NCI-H1092 (cell line): ENCODE measurements around the gene CDK14.

Experiments used
- DNase-seq: peaks from one replicate; lab custom pipeline; 2025; lab: John Stamatoyannopoulos, UW

The CDK14 gene

GRCh38 chr7:91093181-91093580 lies 497.1 kb downstream of the CDK14 start:
- DNase-seq: no peak

DNA sequence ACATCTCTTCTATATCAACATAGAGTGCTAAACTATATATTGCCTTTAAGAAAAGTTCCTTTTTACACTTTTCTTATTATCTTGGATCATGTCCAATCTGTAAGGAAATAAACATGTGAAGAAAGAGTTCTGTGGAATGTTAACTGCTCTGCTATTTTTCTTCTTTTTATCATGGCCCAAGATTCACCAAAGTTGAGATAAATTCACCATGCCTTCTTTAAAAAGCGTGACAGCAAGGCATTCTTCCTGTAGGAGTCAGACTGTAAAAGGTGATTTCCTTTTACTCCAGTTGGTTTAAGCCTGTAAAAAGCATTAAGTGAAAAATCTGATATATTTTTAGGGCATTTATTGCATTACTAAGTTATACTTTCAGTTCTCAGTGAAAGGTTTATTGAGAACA lies 502.4 kb downstream of the CDK14 start:
- DNase-seq: no peak

DNA sequence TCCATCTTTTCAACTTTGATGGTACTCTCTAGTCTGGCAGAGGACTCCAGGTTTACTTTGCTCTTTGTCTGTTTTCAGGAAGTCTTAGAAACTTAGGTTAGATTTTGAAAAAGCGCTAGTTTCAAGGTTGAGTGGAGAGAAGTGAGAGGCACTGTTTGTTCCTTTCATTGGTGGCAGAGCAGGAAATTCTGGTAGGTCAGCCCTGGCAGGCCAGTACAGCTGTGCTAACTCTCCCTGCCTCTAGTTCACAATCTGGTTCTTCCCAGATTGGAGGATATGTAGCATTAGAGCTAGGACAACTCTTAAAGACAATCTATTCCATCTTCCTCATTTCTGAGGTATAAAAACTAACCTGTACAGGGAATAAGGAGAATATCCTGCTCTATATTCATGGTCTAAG lies 507.2 kb downstream of the CDK14 start:
- DNase-seq: no peak

GRCh38 chr7:91107460-91107859 lies 511.3 kb downstream of the CDK14 start:
- no peak for DNase-seq

GRCh38 chr7:91109200-91109599 lies 513.1 kb downstream of the CDK14 start:
- no peak for DNase-seq

- DNase-seq: no peak
Observed at GRCh38 chr7:91112902-91113341, 516.8 kb downstream of the CDK14 start.

DNA sequence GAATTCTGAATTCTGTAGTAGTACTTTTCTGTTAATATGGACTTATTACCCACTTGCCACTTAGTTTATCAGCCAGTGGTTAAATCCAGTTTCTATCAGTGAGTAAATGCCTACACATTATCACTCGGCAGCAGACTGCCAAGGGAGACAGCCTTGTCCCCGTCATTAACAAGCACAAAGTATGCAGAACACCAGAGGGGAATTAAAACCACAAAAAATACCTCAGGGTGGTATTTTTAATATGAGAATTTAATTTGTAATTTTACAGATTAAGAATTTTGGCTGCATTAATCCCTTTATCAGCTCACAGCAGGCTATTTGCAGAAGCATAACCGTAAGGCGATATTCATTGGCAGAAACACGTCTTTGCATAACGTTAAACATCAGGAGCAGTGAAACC lies 518.1 kb downstream of the CDK14 start:
- DNase-seq: no peak

DNA sequence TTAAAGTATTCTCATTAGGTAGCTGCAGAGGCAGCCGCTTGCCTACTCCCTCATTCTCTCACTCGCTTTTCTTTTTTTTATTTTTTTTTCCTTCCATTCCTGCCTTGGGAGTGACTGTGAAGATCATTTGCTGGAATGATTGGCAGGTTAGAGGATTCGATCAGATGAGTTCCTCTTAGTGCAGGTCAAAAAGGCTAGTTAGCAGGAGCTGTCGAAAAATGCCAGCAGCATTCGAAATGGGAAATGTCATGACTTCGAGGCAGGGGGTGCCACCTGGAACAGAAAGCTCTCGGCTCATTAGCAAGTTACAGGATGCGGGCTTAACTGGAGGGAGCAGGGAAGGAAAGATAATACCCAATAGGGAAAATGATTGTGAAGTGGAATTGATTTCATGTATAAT lies 530.6 kb downstream of the CDK14 start:
- no peak for DNase-seq

GRCh38 chr7:91127325-91127724 lies 531.2 kb downstream of the CDK14 start:
- DNase-seq: no peak

DNA sequence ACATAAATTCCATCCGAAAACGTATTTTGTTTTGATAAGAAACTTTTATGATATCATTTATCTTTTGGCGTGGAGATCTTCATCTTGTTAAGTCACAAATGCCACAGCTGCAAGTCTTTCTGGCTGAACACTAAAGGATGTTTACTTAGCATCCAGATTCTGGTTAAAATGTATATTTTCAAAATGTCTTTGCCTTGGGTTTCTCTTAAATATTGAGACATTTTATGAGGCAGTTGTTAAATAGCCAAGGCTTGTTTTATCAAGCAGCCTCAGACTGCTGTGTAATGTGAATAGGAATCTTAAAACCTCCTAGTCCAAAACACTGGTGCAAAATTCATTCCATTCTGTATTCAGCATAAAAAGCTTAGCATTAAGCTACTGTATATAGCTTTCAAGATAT lies 531.8 kb downstream of the CDK14 start:
- no peak for DNase-seq

- no peak for DNase-seq
Observed at GRCh38 chr7:91128683-91129348, 532.7 kb downstream of the CDK14 start.

GRCh38 chr7:91135300-91135699 lies 539.2 kb downstream of the CDK14 start:
- DNase-seq: no peak

DNA sequence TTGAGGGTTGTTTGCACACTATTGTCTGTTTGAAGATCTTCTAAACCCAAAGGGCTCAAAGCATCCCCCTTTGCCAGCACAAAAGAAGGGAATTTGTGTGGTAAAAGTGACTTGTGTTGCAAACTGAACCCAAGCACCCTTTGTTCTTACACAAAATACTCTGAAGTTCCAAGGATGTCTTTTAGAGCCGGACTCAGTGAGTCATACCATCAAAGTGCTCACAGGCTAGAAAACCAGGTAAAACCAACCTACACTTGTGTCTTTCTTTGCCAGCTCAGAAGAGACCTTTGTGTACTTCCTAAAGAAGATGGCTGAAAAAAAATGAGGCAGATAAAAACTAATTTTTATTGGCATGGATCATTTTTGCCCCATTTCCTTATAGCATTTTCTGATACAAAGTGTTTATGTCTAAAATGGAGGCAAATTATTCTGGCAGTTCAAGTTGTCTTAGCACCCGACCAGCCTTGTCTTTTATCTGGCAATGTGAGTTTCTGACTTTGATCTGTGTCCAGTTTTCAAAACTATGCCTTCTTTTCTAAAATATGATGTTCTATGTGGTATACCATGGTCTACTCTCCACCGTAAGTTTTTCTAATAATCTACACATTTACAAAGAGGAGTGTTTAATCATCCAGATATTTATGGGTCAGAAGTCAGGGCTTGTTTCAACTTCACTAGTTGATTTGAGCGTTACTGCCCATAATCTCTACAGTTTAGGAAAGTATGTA lies 539.7 kb downstream of the CDK14 start:
- DNase-seq: no peak

DNA sequence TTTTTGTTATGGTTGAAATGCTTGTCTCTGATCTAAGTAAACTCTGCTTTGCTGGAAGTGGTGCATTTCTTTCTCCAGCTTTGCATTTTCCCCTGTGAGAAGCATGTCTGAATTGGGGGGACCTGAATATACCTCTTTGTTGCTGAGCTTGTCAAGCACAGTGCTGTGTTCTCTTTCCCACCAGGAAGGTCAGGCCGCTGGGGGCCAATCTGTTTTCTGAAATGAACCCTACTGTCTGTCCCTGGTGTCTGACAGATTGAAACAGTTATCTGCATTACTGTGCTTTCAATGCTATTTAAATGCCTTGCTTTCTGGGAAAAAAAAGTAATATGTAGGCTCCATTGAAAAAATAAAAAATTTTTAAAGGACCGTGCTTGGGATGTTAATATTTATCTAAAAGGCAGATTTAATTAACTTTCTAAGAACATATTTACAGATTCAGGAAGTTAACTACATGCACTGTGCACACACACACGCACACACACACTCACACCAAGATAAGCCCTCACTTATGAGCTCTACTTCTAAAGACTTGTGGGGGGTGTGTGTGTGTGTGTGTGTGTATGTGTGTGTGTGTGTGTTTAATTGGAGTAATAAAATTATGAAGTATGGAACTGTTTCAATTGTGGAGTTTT lies 541.1 kb downstream of the CDK14 start:
- no peak for DNase-seq

DNA sequence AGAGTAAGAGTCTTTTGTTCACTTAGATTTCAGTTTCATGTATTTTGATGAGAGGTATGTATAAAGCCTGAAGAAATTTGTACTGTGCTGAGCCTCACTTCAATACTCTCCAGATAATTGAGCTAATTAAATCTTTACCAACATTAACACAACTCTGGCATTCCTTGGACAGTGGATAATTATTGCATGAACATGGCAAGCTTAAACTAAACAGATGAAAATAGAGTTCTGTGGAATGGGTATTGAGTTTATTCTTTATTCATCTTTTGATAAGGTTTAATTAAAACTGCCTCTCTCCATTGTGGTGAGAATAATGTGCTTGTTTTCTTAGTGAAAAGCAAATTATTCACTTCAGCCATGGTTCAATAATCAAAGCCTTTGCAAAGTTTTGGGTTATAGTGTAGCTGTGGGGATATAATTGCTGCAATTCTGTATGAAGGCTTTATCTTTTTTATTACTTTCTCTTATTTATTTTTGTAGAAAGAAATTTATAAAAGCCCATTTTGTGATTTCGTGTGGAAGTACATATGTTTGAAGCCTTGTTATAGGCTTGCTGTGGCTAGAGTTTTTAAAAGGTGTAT lies 541.8 kb downstream of the CDK14 start:
- DNase-seq: no peak

DNA sequence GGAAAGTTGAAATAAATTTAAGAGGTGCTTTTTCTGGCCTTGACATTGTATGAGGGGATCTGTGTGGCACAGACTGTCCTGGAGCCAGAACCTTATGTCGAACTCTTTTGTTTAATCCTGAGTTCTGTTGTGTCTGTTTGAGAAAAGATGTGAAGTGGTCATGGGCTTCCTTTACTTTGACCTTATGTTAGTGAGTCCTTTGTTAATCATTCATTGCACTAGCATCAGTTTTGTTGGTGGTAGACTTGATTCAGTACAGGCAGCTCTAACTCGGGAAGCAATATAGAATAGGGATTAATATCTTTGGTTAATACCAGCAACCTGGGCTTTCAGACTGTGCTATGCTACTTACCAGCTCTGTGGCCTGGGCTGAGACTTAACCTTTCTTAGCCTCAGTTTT lies 544.2 kb downstream of the CDK14 start:
- DNase-seq: no peak

GRCh38 chr7:91140982-91141381 lies 544.9 kb downstream of the CDK14 start:
- no peak for DNase-seq

DNA sequence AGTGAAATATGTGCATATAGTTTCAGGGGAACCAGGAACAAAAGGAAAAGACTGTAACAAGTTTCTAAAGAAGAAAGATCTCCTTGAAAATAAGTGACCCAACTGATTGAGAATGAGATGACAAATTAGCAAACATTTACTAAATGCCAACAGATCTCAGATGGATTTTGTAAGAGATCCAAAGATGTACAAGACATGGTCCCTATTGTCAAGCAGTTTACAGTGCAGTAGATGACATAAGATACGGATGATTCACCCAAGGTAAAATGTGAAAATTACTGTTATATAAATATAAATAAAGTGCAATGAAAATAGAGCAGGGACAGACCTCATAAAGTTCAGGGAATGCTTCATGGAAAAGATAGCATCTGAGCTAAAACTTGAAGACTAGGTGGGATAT lies 546.6 kb downstream of the CDK14 start:
- DNase-seq: no peak

GRCh38 chr7:91149341-91150246 lies 553.5 kb downstream of the CDK14 start:
- no peak for DNase-seq

- no peak for DNase-seq
Observed at GRCh38 chr7:91151916-91152315, 555.8 kb downstream of the CDK14 start.

GRCh38 chr7:91156316-91157185 lies 560.4 kb downstream of the CDK14 start:
- no peak for DNase-seq
